K562 (cell line): ENCODE data around the gene NF1. TPM values are rescaled to one million over a fixed set of nuclear protein-coding genes. Genes with fewer than 3 reads are reported as not detected.
"Not testable (repeated sequence)": the region's sequence is repeated elsewhere in the genome, so short reads cannot be mapped to it uniquely, and the experiment has no call there.

Source experiments
- ATAC-seq: fragments of 200-7000 bp; cut with Tn5 transposase; 3 replicates; pipeline ENCODE4 v1.9.1; 2020; ENCODE audit warnings: moderate library complexity
- BruUV-seq: library from RNA; stranded (reverse); fragments of 400-500 nt; replicated peaks from 2 replicates; lab custom pipeline; 2021; lab: Mats Ljungman, UMichigan
- CTCF ChIA-PET: fragments of 300-600 bp; formaldehyde crosslinking; extraction: SDS; loops from one replicate; lab custom pipeline; 2021; ENCODE audit warnings: low intra/inter-chr PET ratio; lab: Yijun Ruan, JAX
- POLR2A ChIA-PET: fragments of 300-600, 350-650 bp; sonication (Branson Sonifier 250); formaldehyde crosslinking; extraction: SDS; loops from one replicate; lab custom pipeline; 2021; ENCODE audit warnings: antibody characterized with exemption, inconsistent platforms; lab: Yijun Ruan, JAX
- DNase-seq, 4 experiments: peaks; one replicate each; pipeline versions ENCODE4 v3.0.0 to v3.0.0-alpha.2; 2011 to 2018; ENCODE audit warnings: low spot score in 3 of 4, mixed read lengths in 3 of 4; ENCODE audit errors: extremely low read depth in 1 of 4
- FAIRE-seq: peaks from 2 replicates; lab custom pipeline; 2011; peaks lifted over from hg19 to GRCh38; lab: Jason Lieb, UNC
- H2AFZ ChIP-seq: 2 replicates; pipeline ENCODE4 v1.6.0; 2011; ENCODE audit warnings: low read depth, low read length, control low read depth, inconsistent platforms
- H3K27ac ChIP-seq: fragments of 200-600 bp; 3 replicates; pipeline ENCODE4 v1.8.0; 2011; ENCODE audit warnings: low read depth, mild to moderate bottlenecking, control low read depth, inconsistent platforms, low read length, moderate library complexity, mixed read lengths; ENCODE audit errors: extremely low read depth
- H3K27me3 ChIP-seq, 2 experiments: fragments of 300-600 bp in 1 of 2; 2 replicates in 1 of 2; 3 replicates in 1 of 2; pipeline versions ENCODE4 v1.6.0 to v1.8.0; 2011; ENCODE audit warnings: inconsistent platforms in 2 of 2, low read length in 2 of 2, mild to moderate bottlenecking in 1 of 2, mixed read lengths in 1 of 2, moderate library complexity in 1 of 2; ENCODE audit not compliant: control insufficient read depth in 2 of 2, insufficient read depth in 2 of 2
- H3K36me3 ChIP-seq: fragments of 300-600 bp; 3 replicates; pipeline ENCODE4 v1.8.0; 2011; ENCODE audit warnings: mild to moderate bottlenecking, low read length, inconsistent platforms; ENCODE audit not compliant: control insufficient read depth, insufficient read depth
- H3K4me1 ChIP-seq, 2 experiments: fragments of 200-600 bp in 1 of 2; replicated peaks in 1 of 2; 2 replicates in 1 of 2; 3 replicates in 1 of 2; pipeline versions ENCODE4 v1.5.1 to v1.8.0; 2011; ENCODE audit warnings: inconsistent platforms in 2 of 2, low read length in 2 of 2, mild to moderate bottlenecking in 1 of 2, mixed read lengths in 1 of 2, moderate library complexity in 1 of 2; ENCODE audit not compliant: control insufficient read depth in 2 of 2, insufficient read depth in 2 of 2
- H3K4me2 ChIP-seq: 2 replicates; pipeline ENCODE4 v1.6.1; 2011; ENCODE audit warnings: low read length, control low read depth, inconsistent platforms, mixed read lengths; ENCODE audit not compliant: insufficient read depth
- H3K4me3 ChIP-seq: fragments of 200-600 bp; sonication (generic), shearing (Covaris generic); 2 replicates; pipeline ENCODE4 v1.5.1; 2016; ENCODE audit warnings: control low read depth, inconsistent platforms
- H3K79me2 ChIP-seq: fragments of 200-600 bp; 3 replicates; pipeline ENCODE4 v1.8.0; 2011; ENCODE audit warnings: low read length, inconsistent platforms; ENCODE audit not compliant: control insufficient read depth, insufficient read depth
- H3K9ac ChIP-seq, 2 experiments: 2 replicates each; pipeline versions ENCODE4 v1.6.0 to v1.6.1; 2011; ENCODE audit warnings: low read depth in 2 of 2, low read length in 2 of 2, control low read depth in 1 of 2, inconsistent platforms in 1 of 2, mild to moderate bottlenecking in 1 of 2, mixed read lengths in 1 of 2; ENCODE audit not compliant: insufficient read depth in 1 of 2
- H3K9me1 ChIP-seq: one replicate; pipeline ENCODE4 v1.6.0; 2011; ENCODE audit warnings: inconsistent platforms, mild to moderate bottlenecking, low read length, moderate library complexity; ENCODE audit not compliant: control insufficient read depth, insufficient read depth
- H3K9me3 ChIP-seq: replicated peaks from 2 replicates; pipeline ENCODE4 v1.5.1; 2011; ENCODE audit warnings: low read depth, low read length, inconsistent platforms; ENCODE audit not compliant: control insufficient read depth, insufficient read depth
- H4K20me1 ChIP-seq: replicated peaks from 2 replicates; pipeline ENCODE4 v1.6.1; 2011; ENCODE audit warnings: low read length, inconsistent platforms, mixed read lengths; ENCODE audit not compliant: control insufficient read depth, insufficient read depth
- BRF1 ChIP-seq: IDR thresholded peaks from 3 replicates; pipeline ENCODE4 v1.6.1; 2011; ENCODE audit warnings: borderline replicate concordance, mild to moderate bottlenecking; ENCODE audit not compliant: insufficient read length; ENCODE audit errors: extremely low read depth
- GATA2 ChIP-seq: sonication (generic); formaldehyde crosslinking; IDR thresholded peaks from 2 replicates; pipeline ENCODE4 v1.4.0; 2020; ENCODE audit warnings: mild to moderate bottlenecking, missing genetic modification reagents
- HCFC1 ChIP-seq: IDR thresholded peaks from 2 replicates; pipeline ENCODE4 v1.6.1; 2012; ENCODE audit warnings: low read depth, low read length, improper control_type of control experiment
- KLF10 ChIP-seq: fragments of 250-450 bp; sonication (Bioruptor Pico); IDR thresholded peaks from 2 replicates; pipeline ENCODE4 v1.6.1; 2021; ENCODE audit warnings: matching md5 sums
- NFXL1 ChIP-seq: fragments of 450-650 bp; formaldehyde crosslinking; IDR thresholded peaks from 2 replicates; pipeline ENCODE4 v1.4.0; 2021; ENCODE audit warnings: mild to moderate bottlenecking
- RBM39 ChIP-seq: fragments of 200-400 bp; formaldehyde crosslinking; optimal IDR thresholded peaks from 2 replicates; pipeline ENCODE3; 2018; ENCODE audit warnings: low read depth, low read length
- RNF2 ChIP-seq: sonication (generic); IDR thresholded peaks from 2 replicates; pipeline ENCODE4 v1.6.1; 2016
- TRIM24 ChIP-seq, 2 experiments: fragments of 450-650 bp; IDR thresholded peaks; 2 replicates each; pipeline ENCODE4 v1.6.1; 2016
- ZNF143 ChIP-seq: sonication (generic); formaldehyde crosslinking; IDR thresholded peaks from 2 replicates; pipeline ENCODE4 v1.9.0; 2022; ENCODE audit warnings: mild to moderate bottlenecking, missing genetic modification reagents
- ZNF175 ChIP-seq: fragments of 200-800 bp; sonication (Bioruptor generic); IDR thresholded peaks from 2 replicates; pipeline ENCODE4 v1.6.1; 2016; ENCODE audit warnings: low read depth, mild to moderate bottlenecking, missing genetic modification characterization, missing compliant biosample characterization
- ZNF24 ChIP-seq: fragments of 450-650 bp; IDR thresholded peaks from 2 replicates; pipeline ENCODE4 v1.6.1; 2016
- WGBS: fragments of 100-300 bp; shearing (Covaris generic); methylation state at CpG from one replicate; pipeline ENCODE4 v1.1.6; 2016; ENCODE audit warnings: low coverage, mixed read lengths; ENCODE audit not compliant: insufficient coverage; ENCODE audit errors: missing lambda C conversion rate; 5-methylcytosine and 5-hydroxymethylcytosine counted together
- in situ Hi-C: fragments of 300-500 bp; cut with MboI; formaldehyde crosslinking; loops from 4 replicates; pipeline ENCODE4 v1.15.0; 2018; ENCODE audit warnings: inconsistent platforms, mixed read lengths
- intact Hi-C: fragments of 100-400 bp; cut with micrococcal nuclease; formaldehyde crosslinking; loops from 2 replicates; pipeline ENCODE4 v1.14.2; 2022
- polyA plus RNA-seq, 8 experiments: library from polyadenylated mRNA; depleted of rRNA in 4 of 8; stranded (reverse) in 5 of 8; unstranded in 3 of 8; fragments of >200 nt; fragmentation: Nextera tagmentation in 2 of 8; fragmentation: Illumina TruSeq in 1 of 8; extraction: Ambion mirVana in 2 of 8; extraction: Trizol in 1 of 8; gene quantifications; 2 replicates each; pipeline versions ENCODE4 v1.2.1 to v1.2.3, GENCODE V29; 2011 to 2014; ENCODE audit warnings: inconsistent platforms in 1 of 8, missing spikeins in 1 of 8
- total RNA-seq, 7 experiments: library from RNA; depleted of rRNA in 6 of 7; stranded (reverse); fragments of >200 nt in 6 of 7; fragmentation: Illumina TruSeq in 2 of 7; extraction: Trizol in 2 of 7; gene quantifications; 2 replicates each; pipeline versions ENCODE4 v1.2.1 to v1.2.3, GENCODE V29; 2011 to 2021; ENCODE audit warnings: low replicate concordance in 1 of 7
- TF ChIP-seq, protein P1 (sequence below): fragments of 150-350 bp; conservative IDR thresholded peaks from 2 replicates; pipeline ENCODE4 v1.6.1; 2014; ENCODE audit warnings: low read length
- TF ChIP-seq, protein P2 (sequence below): sonication (generic); formaldehyde crosslinking; IDR thresholded peaks from 2 replicates; pipeline ENCODE4 v1.8.1; 2023; ENCODE audit warnings: mild to moderate bottlenecking, missing genetic modification reagents

Gene NF1
- total and polyA plus RNA-seq, 9 of the 15 experiments (the other 6 are each of a cell fraction or from before 2014, with no cell fraction given): 3.4 to 41.9 (median 24.3) TPM

DNA sequence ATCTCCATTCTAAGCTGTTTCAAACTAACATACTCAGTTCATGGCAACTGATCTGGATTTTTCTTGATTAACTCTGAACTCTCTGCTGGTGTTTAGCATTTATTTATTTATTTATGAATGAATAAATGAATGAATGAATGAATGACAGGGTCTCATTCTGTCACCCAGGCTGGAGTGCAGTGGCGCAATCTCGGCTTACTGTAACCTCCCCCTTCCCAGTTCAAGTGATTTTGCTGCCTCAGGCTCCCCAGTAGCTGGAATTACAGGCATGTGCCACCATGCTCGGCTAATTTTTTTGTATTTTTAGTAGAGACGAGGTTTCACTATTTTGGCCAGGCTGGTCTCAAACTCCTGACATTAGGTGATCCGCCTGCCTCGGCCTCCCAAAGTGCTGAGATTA, 62.1 kb downstream of the NF1 start:
- H3K9me1 ChIP-seq, intact Hi-C loops, H3K9ac ChIP-seq, H3K27me3 ChIP-seq, H3K27ac ChIP-seq, ATAC-seq, H3K79me2 ChIP-seq, H3K4me3 ChIP-seq, H3K4me1 ChIP-seq, H4K20me1 ChIP-seq, FAIRE-seq, in situ Hi-C loops, H2AFZ ChIP-seq, H3K4me2 ChIP-seq, DNase-seq, CTCF ChIA-PET, BruUV-seq, H3K9me3 ChIP-seq: not testable (repeated sequence)
- peak; percentile 78 for TF ChIP-seq ZNF24
- peaks cover 28% of the 10 kb centered on the region for H3K36me3 ChIP-seq
- POLR2A ChIA-PET: interaction anchor here (0.7 kb wide), 1 partner anchor 23 kb away, joined by 3 read pairs; no protein-coding TSS in a partner anchor
- 99% methylated on average over 6 of the region's 6 CpGs for WGBS

DNA sequence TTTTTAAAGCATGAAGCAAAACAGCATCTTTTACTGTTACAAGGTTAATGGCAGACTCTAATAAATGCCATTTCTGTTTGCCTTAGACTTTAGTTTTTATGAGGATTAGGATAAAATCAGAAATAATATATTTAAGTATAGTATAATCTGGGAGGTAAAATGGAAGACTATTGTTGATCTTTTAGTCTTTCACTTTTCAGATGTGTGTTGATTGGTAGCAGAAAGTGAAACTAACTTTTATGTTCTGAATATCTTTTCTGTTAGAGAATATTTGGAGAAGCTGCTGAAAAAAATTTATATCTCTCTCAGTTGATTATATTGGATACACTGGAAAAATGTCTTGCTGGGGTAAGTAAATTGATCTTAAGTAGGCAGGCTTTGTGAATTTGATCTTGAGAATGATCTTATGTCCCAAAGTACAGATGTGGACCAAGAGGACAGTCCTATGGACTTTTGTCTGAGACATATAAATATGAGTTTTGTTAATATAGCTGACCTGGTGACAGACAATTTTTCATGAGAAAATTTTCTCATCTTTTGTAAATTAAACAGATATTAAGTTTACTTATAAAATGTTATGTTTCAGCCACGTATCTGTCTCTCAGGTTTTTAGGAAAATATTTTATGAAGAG, 64.1 kb downstream of the NF1 start:
- ATAC-seq (no peak), DNase-seq (no peak), FAIRE-seq (no peak)
- in situ Hi-C loops (no loop called here), intact Hi-C loops (no loop called here)
- Histone ChIP-seq H3K27me3 (no peaks in the 10 kb centered on the region), H3K4me1 (no peaks in the 10 kb centered on the region), H2AFZ (no peak overlapping the region), H3K4me3 (no peak overlapping the region), H3K9me1 (no peaks in the 10 kb centered on the region), H4K20me1 (no peaks in the 10 kb centered on the region), H3K9me3 (no peaks in the 10 kb centered on the region), H3K4me2 (no peak overlapping the region), H3K9ac (no peak overlapping the region), H3K27ac (no peak overlapping the region), H3K36me3 (peaks cover 40% of the 10 kb centered on the region), H3K79me2 (no peaks in the 10 kb centered on the region)
- WGBS: 83% methylated on average over 1 of the region's 1 CpG
- ChIA-PET POLR2A (interaction anchor here (1.0 kb wide), 1 partner anchor 16 kb away, joined by 3 read pairs; no protein-coding TSS in a partner anchor), CTCF (no interaction called here)
- BruUV-seq: no TSS peak
- TF ChIP-seq, protein P1, sequence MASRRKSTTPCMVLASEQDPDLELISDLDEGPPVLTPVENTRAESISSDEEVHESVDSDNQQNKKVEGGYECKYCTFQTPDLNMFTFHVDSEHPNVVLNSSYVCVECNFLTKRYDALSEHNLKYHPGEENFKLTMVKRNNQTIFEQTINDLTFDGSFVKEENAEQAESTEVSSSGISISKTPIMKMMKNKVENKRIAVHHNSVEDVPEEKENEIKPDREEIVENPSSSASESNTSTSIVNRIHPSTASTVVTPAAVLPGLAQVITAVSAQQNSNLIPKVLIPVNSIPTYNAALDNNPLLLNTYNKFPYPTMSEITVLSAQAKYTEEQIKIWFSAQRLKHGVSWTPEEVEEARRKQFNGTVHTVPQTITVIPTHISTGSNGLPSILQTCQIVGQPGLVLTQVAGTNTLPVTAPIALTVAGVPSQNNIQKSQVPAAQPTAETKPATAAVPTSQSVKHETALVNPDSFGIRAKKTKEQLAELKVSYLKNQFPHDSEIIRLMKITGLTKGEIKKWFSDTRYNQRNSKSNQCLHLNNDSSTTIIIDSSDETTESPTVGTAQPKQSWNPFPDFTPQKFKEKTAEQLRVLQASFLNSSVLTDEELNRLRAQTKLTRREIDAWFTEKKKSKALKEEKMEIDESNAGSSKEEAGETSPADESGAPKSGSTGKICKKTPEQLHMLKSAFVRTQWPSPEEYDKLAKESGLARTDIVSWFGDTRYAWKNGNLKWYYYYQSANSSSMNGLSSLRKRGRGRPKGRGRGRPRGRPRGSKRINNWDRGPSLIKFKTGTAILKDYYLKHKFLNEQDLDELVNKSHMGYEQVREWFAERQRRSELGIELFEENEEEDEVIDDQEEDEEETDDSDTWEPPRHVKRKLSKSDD: no peak
- TF ChIP-seq RBM39: no peak
- no peak for TF ChIP-seq NFXL1 (CRISPR knock-in tag)
- no peak for TF ChIP-seq RNF2
- TF ChIP-seq GATA2 (CRISPR knock-in tag): no peak
- no peak for TF ChIP-seq HCFC1
- no peak for TF ChIP-seq ZNF175 (CRISPR knock-in tag)
- TF ChIP-seq TRIM24 (IDR thresholded peaks at IDR 0.05): no peak
- TF ChIP-seq ZNF143: no peak
- TF ChIP-seq, protein P2, sequence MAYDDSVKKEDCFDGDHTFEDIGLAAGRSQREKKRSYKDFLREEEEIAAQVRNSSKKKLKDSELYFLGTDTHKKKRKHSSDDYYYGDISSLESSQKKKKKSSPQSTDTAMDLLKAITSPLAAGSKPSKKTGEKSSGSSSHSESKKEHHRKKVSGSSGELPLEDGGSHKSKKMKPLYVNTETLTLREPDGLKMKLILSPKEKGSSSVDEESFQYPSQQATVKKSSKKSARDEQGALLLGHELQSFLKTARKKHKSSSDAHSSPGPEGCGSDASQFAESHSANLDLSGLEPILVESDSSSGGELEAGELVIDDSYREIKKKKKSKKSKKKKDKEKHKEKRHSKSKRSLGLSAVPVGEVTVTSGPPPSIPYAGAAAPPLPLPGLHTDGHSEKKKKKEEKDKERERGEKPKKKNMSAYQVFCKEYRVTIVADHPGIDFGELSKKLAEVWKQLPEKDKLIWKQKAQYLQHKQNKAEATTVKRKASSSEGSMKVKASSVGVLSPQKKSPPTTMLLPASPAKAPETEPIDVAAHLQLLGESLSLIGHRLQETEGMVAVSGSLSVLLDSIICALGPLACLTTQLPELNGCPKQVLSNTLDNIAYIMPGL: no peak
- no peak for TF ChIP-seq KLF10 (CRISPR knock-in tag)
- TF ChIP-seq BRF1: no peak
